SK-N-SH (cell line): ENCODE results near the gene C1GALT1. TPM values are rescaled to one million over a fixed set of nuclear protein-coding genes. Genes with fewer than 3 reads are reported as not detected.
"Not testable (repeated sequence)": the region's sequence is repeated elsewhere in the genome, so short reads cannot be mapped to it uniquely, and the experiment has no call there.

Experiments used
- CTCF ChIA-PET: fragments of 300-600, 350-600 bp; formaldehyde crosslinking; extraction: SDS; loops from one replicate; lab custom pipeline; 2021; lab: Yijun Ruan, JAX
- POLR2A ChIA-PET: fragments of 350-600 bp; sonication (Branson Sonifier 250); formaldehyde crosslinking; extraction: SDS; loops from one replicate; lab custom pipeline; 2020; ENCODE audit warnings: antibody characterized with exemption, inconsistent platforms; lab: Yijun Ruan, JAX
- DNase-seq: peaks from one replicate; pipeline ENCODE4 v3.0.0; 2012
- H2AFZ ChIP-seq: fragments of 200-600 bp; sonication (generic); 2 replicates; pipeline ENCODE4 v1.8.1; 2016; ENCODE audit warnings: antibody characterized with exemption, mild to moderate bottlenecking, low read depth
- H3F3A ChIP-seq: fragments of 200-600 bp; sonication (generic); replicated peaks from 2 replicates; pipeline ENCODE3; 2016; ENCODE audit warnings: antibody characterized with exemption, mild to moderate bottlenecking; ENCODE audit not compliant: insufficient read depth
- H3K27ac ChIP-seq, 2 experiments: fragments of 200-500 bp in 1 of 2; fragments of 200-600 bp in 1 of 2; sonication (Bioruptor generic) in 1 of 2; sonication (generic), shearing (Covaris generic) in 1 of 2; 2 replicates each; pipeline versions ENCODE4 v1.5.1 to v1.6.1; 2014 to 2016; ENCODE audit warnings: low read depth in 2 of 2, inconsistent platforms in 1 of 2, low read length in 1 of 2, mild to moderate bottlenecking in 1 of 2, mixed read lengths in 1 of 2
- H3K27me3 ChIP-seq: fragments of 200-600 bp; sonication (generic), shearing (Covaris generic); 2 replicates; pipeline ENCODE4 v1.6.1; 2016; ENCODE audit warnings: mixed run types; ENCODE audit not compliant: insufficient read depth
- H3K36me3 ChIP-seq, 2 experiments: fragments of 200-500 bp in 1 of 2; fragments of 200-600 bp in 1 of 2; sonication (Bioruptor generic) in 1 of 2; sonication (generic) in 1 of 2; replicated peaks in 1 of 2; 2 replicates each; pipeline versions ENCODE3 to v1.5.1; 2014 to 2016; ENCODE audit warnings: low read length in 1 of 2, mild to moderate bottlenecking in 1 of 2; ENCODE audit not compliant: insufficient read depth in 2 of 2, control insufficient read depth in 1 of 2
- H3K4me1 ChIP-seq, 2 experiments: fragments of 200-500 bp in 1 of 2; fragments of 200-600 bp in 1 of 2; sonication (Bioruptor generic) in 1 of 2; sonication (generic), shearing (Covaris generic) in 1 of 2; 2 replicates each; pipeline versions ENCODE4 v1.5.1 to v1.6.1; 2014 to 2016; ENCODE audit warnings: low read depth in 1 of 2, low read length in 1 of 2, mixed run types in 1 of 2; ENCODE audit not compliant: insufficient read depth in 2 of 2, control insufficient read depth in 1 of 2
- H3K4me2 ChIP-seq: fragments of 200-600 bp; sonication (generic), shearing (Covaris generic); 2 replicates; pipeline ENCODE4 v1.6.1; 2017; ENCODE audit warnings: mixed run types
- H3K4me3 ChIP-seq, 2 experiments: fragments of 200-500 bp in 1 of 2; fragments of 200-600 bp in 1 of 2; sonication (Bioruptor generic) in 1 of 2; sonication (generic), shearing (Covaris generic) in 1 of 2; 2 replicates each; pipeline versions ENCODE4 v1.5.1 to v1.8.1; 2014 to 2016; ENCODE audit warnings: low read depth in 2 of 2, inconsistent platforms in 1 of 2, low read length in 1 of 2, mild to moderate bottlenecking in 1 of 2, mixed read lengths in 1 of 2, moderate library complexity in 1 of 2
- H3K79me2 ChIP-seq: fragments of 200-600 bp; sonication (generic); 2 replicates; pipeline ENCODE4 v1.8.1; 2017; ENCODE audit warnings: mild to moderate bottlenecking; ENCODE audit not compliant: insufficient read depth
- H3K9ac ChIP-seq: fragments of 200-600 bp; sonication (generic); 2 replicates; pipeline ENCODE4 v1.6.1; 2017; ENCODE audit warnings: mixed run types
- H3K9me2 ChIP-seq: fragments of 200-600 bp; sonication (generic); 2 replicates; pipeline ENCODE4 v1.6.1; 2017; ENCODE audit warnings: mixed run types
- H3K9me3 ChIP-seq: fragments of 200-600 bp; sonication (generic); 2 replicates; pipeline ENCODE4 v1.6.1; 2017; ENCODE audit warnings: mixed run types, mild to moderate bottlenecking, moderate library complexity
- H4K20me1 ChIP-seq: fragments of 200-600 bp; sonication (generic); 2 replicates; pipeline ENCODE4 v1.6.1; 2017; ENCODE audit warnings: mild to moderate bottlenecking, mixed run types; ENCODE audit not compliant: insufficient read depth
- ELF1 ChIP-seq: IDR thresholded peaks from 2 replicates; pipeline ENCODE4 v1.4.0; 2012
- FOSL2 ChIP-seq: IDR thresholded peaks from 2 replicates; pipeline ENCODE4 v1.4.0; 2012; ENCODE audit warnings: low read depth, mild to moderate bottlenecking, moderate library complexity, borderline replicate concordance
- GABPA ChIP-seq: IDR thresholded peaks from 2 replicates; pipeline ENCODE4 v1.4.0; 2012; ENCODE audit warnings: low read depth, mild to moderate bottlenecking
- MXI1 ChIP-seq: IDR thresholded peaks from 2 replicates; pipeline ENCODE4 v1.6.1; 2012; ENCODE audit warnings: mild to moderate bottlenecking, low read depth, low read length, improper control_type of control experiment
- POLR2AphosphoS5 ChIP-seq: IDR thresholded peaks from 2 replicates; pipeline ENCODE4 v1.6.1; 2012; ENCODE audit warnings: low read depth, low read length
- RAD21 ChIP-seq: IDR thresholded peaks from 2 replicates; pipeline ENCODE4 v1.6.1; 2012; ENCODE audit warnings: mild to moderate bottlenecking, low read length
- TAF1 ChIP-seq: IDR thresholded peaks from 2 replicates; pipeline ENCODE4 v1.6.1; 2012; ENCODE audit warnings: low read depth, mild to moderate bottlenecking, low read length, moderate library complexity, borderline replicate concordance
- TEAD4 ChIP-seq: IDR thresholded peaks from 2 replicates; pipeline ENCODE4 v1.4.0; 2012; ENCODE audit warnings: mild to moderate bottlenecking, borderline replicate concordance; ENCODE audit not compliant: insufficient read depth
- WGBS: methylation state at CpG from one replicate; pipeline ENCODE4 v1.1.6; 2017; ENCODE audit warnings: low lambda C conversion rate; 5-methylcytosine and 5-hydroxymethylcytosine counted together
- polyA plus RNA-seq, 3 experiments: library from polyadenylated mRNA; depleted of rRNA; stranded (reverse); fragments of >200 nt; gene quantifications; 2 replicates each; pipeline ENCODE4 v1.2.3, GENCODE V29; 2012
- TF ChIP-seq, protein P1 (sequence below): fragments of 200-600 bp; sonication (generic); IDR thresholded peaks from 2 replicates; pipeline ENCODE4 v1.6.1; 2017; ENCODE audit warnings: antibody characterized with exemption, mild to moderate bottlenecking, moderate library complexity
- TF ChIP-seq, protein P2 (sequence below): IDR thresholded peaks from 2 replicates; pipeline ENCODE4 v1.4.0; 2012; ENCODE audit warnings: low read depth
- TF ChIP-seq, protein P3 (sequence below): IDR thresholded peaks from 2 replicates; pipeline ENCODE4 v1.4.0; 2012; ENCODE audit warnings: low read depth, borderline replicate concordance
- TF ChIP-seq, protein P4 (sequence below): fragments of 150-350 bp; IDR thresholded peaks from 2 replicates; pipeline ENCODE4 v1.6.1; 2017; ENCODE audit warnings: antibody characterized with exemption, low read length, low read depth, borderline replicate concordance

The C1GALT1 gene
- polyA plus RNA-seq, 1 of the 3 experiments (the other 2 are of a cell fraction): 15.2 TPM

DNA sequence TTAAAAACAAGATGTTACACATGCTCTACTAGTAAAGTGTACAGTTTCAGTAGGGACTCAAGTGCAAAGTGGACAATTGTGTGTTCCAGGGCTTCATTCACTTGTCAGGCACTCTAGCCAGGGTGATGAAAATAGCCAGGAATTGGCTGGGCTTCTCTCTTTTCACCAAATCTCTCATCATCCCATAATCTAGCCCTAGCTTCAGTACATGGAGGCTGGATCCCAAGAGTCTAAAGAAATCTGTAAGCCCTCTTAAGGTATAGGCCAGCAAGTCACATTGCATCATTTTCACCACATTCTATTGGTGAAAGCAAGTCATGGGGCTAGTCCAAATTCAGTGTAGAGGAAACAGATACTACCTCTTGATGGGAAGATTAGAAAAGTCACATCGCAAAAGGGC lies 47.3 kb upstream of the C1GALT1 start:
- no peak for DNase-seq
- no peak overlapping the region for H3K27ac ChIP-seq
- no peaks in the 10 kb centered on the region for H3K36me3 ChIP-seq
- H2AFZ ChIP-seq: no peak overlapping the region
- H3K9me2 ChIP-seq: no peaks in the 10 kb centered on the region
- H3K4me2 ChIP-seq: no peak overlapping the region
- no peaks in the 10 kb centered on the region for H3K27me3 ChIP-seq
- no peaks in the 10 kb centered on the region for H3K79me2 ChIP-seq
- H3K4me1 ChIP-seq: no peaks in the 10 kb centered on the region
- no peaks in the 10 kb centered on the region for H3F3A ChIP-seq
- no peak overlapping the region for H3K4me3 ChIP-seq
- ChIA-PET CTCF (interaction anchor here (0.7 to 1.2 kb wide), 2 partner anchors 13 to 30 kb away, joined by 3 to 4 read pairs; no protein-coding TSS in a partner anchor), POLR2A (no interaction called here)
- TF ChIP-seq, protein P1, sequence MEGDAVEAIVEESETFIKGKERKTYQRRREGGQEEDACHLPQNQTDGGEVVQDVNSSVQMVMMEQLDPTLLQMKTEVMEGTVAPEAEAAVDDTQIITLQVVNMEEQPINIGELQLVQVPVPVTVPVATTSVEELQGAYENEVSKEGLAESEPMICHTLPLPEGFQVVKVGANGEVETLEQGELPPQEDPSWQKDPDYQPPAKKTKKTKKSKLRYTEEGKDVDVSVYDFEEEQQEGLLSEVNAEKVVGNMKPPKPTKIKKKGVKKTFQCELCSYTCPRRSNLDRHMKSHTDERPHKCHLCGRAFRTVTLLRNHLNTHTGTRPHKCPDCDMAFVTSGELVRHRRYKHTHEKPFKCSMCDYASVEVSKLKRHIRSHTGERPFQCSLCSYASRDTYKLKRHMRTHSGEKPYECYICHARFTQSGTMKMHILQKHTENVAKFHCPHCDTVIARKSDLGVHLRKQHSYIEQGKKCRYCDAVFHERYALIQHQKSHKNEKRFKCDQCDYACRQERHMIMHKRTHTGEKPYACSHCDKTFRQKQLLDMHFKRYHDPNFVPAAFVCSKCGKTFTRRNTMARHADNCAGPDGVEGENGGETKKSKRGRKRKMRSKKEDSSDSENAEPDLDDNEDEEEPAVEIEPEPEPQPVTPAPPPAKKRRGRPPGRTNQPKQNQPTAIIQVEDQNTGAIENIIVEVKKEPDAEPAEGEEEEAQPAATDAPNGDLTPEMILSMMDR: no peak
- TF ChIP-seq ELF1: no peak
- no peak for TF ChIP-seq TEAD4
- no peak for TF ChIP-seq MXI1
- no peaks in the 10 kb centered on the region for H4K20me1 ChIP-seq
- 73% methylated on average over 1 of the region's 1 CpG for WGBS
- H3K9me3 ChIP-seq: no peaks in the 10 kb centered on the region
- H3K9ac ChIP-seq: no peak overlapping the region

DNA sequence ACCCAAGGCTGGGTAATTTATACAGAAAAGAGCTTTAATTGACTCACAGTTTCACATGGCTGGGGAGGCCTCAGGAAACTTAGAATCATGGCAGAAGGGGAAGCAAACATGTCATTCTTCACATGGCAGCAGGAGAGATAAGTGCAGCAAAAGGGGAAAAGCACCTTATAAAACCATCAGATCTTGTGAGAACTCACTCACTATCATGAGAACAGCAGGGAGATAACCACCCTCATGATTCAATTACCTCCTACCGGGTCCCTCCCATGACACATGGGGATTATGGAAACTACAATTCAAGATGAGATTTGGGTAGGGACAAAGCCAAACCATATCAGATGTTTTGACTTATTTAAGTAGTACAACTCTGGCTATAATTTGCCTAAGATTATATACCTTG lies 46.4 kb upstream of the C1GALT1 start:
- POLR2A ChIA-PET, H3K27me3 ChIP-seq, H4K20me1 ChIP-seq, H3K27ac ChIP-seq, H3K4me2 ChIP-seq, H3F3A ChIP-seq, H3K9me3 ChIP-seq, DNase-seq, H3K79me2 ChIP-seq, H2AFZ ChIP-seq, H3K36me3 ChIP-seq, H3K9me2 ChIP-seq, CTCF ChIA-PET, H3K4me3 ChIP-seq, H3K4me1 ChIP-seq, H3K9ac ChIP-seq: not testable (repeated sequence)
- WGBS: 44% methylated on average over 1 of the region's 1 CpG

DNA sequence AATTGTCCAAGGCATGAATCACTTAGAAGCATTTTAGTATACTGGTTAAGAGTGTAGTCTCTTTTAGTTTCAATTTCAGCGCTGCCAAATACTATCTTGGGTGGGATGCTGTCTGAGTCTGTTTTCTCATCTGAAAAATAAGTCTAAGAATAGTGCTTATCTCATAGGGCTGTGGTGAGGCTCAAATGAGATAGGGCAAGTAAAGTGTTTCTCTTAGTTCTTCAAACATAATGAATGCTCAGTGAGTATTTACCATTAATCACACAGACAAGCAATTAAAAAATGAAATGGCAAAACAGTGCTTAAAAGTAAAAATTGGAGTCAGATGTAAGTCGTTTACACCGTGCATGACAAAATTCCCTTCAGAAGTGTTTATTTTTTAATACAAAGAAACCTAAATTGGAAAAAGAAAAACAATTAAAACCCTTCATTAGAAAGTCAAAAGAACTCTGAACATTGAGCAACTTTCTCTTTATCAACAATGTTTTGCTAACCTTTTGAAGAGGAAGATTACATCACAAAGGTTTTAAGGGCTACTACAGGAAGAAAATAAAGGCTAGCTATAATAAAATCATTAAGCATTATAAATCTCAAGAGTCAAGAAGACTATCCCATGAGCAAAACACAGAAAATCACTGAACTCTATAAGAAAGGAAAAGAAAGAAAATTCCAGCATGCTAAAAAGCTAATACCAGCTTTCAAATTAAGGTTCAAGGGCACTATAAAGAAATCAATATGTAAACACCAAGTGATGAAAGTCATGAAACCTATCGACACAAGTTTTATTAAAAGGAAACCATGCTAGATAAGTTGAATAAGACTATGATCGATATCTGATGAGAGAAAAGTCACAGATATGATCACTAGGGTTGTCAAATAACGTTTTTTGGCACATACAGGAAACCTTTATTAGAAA lies 45.6 kb upstream of the C1GALT1 start:
- POLR2A ChIA-PET: no interaction called here

More for the DNA sequence above, 45.6 kb upstream of the C1GALT1 start:
- no peak overlapping the region for H3K4me3 ChIP-seq
- CTCF ChIA-PET: interaction anchor here (1.0 kb wide), 1 partner anchor 11 kb away, joined by 3 read pairs; no protein-coding TSS in a partner anchor
- WGBS: 25% methylated on average over 6 of the region's 6 CpGs
- H3K36me3 ChIP-seq: no peaks in the 10 kb centered on the region
- no peaks in the 10 kb centered on the region for H3K79me2 ChIP-seq
- no peaks in the 10 kb centered on the region for H3K9me3 ChIP-seq
- H3K4me1 ChIP-seq: no peaks in the 10 kb centered on the region
- no peak overlapping the region for H3K4me2 ChIP-seq
- H2AFZ ChIP-seq: no peak overlapping the region
- DNase-seq: no peak
- no peaks in the 10 kb centered on the region for H3K9me2 ChIP-seq
- TF ChIP-seq, protein P2, sequence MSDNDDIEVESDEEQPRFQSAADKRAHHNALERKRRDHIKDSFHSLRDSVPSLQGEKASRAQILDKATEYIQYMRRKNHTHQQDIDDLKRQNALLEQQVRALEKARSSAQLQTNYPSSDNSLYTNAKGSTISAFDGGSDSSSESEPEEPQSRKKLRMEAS: no peak
- TF ChIP-seq GABPA (no peak), FOSL2 (no peak), TAF1 (no peak), POLR2AphosphoS5 (no peak), RAD21 (no peak)
- TF ChIP-seq, protein P3, sequence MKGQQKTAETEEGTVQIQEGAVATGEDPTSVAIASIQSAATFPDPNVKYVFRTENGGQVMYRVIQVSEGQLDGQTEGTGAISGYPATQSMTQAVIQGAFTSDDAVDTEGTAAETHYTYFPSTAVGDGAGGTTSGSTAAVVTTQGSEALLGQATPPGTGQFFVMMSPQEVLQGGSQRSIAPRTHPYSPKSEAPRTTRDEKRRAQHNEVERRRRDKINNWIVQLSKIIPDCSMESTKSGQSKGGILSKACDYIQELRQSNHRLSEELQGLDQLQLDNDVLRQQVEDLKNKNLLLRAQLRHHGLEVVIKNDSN: no peak
- TF ChIP-seq, protein P4, sequence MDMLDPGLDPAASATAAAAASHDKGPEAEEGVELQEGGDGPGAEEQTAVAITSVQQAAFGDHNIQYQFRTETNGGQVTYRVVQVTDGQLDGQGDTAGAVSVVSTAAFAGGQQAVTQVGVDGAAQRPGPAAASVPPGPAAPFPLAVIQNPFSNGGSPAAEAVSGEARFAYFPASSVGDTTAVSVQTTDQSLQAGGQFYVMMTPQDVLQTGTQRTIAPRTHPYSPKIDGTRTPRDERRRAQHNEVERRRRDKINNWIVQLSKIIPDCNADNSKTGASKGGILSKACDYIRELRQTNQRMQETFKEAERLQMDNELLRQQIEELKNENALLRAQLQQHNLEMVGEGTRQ: no peak
- no peak overlapping the region for H3K9ac ChIP-seq
- no peak overlapping the region for H3K27ac ChIP-seq
- no peaks in the 10 kb centered on the region for H4K20me1 ChIP-seq
- no peaks in the 10 kb centered on the region for H3K27me3 ChIP-seq
- H3F3A ChIP-seq: no peaks in the 10 kb centered on the region
